AG09319 (cell line): Measurements from ENCODE around the gene TTC4.

ENCODE experiments used
- DNase-seq: peaks from one replicate; pipeline ENCODE4 v3.0.0-alpha.2; 2010; ENCODE audit warnings: low read depth; ENCODE audit errors: extremely low read depth
- TF ChIP-seq, protein P1 (sequence below): IDR thresholded peaks from 2 replicates; pipeline ENCODE4 v1.5.1; 2011; ENCODE audit warnings: low read depth, mild to moderate bottlenecking, inconsistent platforms, low read length, moderate library complexity

Gene TTC4

DNA sequence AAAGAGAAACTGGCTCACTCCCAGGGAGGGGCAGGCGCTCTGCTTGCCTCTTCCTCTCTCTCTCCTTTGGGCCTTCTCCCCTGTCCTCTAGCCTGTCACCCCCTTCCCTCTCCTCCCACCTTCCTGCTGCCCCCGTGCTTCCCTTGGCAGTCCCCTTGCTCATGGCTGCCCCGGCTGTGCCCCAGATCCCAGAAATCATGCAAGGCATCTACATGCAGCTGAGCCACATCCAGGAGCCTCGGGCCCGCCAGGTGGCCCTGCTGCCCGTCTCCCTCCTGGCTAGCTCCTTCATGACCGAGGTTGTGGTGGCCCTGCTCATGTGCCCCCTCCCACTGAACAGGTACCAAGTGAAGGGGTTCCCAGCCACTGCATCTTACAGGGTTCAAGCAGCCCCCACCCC is 36.0 kb upstream of the TTC4 start:
- DNase-seq: no peak
- TF ChIP-seq, protein P1, sequence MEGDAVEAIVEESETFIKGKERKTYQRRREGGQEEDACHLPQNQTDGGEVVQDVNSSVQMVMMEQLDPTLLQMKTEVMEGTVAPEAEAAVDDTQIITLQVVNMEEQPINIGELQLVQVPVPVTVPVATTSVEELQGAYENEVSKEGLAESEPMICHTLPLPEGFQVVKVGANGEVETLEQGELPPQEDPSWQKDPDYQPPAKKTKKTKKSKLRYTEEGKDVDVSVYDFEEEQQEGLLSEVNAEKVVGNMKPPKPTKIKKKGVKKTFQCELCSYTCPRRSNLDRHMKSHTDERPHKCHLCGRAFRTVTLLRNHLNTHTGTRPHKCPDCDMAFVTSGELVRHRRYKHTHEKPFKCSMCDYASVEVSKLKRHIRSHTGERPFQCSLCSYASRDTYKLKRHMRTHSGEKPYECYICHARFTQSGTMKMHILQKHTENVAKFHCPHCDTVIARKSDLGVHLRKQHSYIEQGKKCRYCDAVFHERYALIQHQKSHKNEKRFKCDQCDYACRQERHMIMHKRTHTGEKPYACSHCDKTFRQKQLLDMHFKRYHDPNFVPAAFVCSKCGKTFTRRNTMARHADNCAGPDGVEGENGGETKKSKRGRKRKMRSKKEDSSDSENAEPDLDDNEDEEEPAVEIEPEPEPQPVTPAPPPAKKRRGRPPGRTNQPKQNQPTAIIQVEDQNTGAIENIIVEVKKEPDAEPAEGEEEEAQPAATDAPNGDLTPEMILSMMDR: no peak

DNA sequence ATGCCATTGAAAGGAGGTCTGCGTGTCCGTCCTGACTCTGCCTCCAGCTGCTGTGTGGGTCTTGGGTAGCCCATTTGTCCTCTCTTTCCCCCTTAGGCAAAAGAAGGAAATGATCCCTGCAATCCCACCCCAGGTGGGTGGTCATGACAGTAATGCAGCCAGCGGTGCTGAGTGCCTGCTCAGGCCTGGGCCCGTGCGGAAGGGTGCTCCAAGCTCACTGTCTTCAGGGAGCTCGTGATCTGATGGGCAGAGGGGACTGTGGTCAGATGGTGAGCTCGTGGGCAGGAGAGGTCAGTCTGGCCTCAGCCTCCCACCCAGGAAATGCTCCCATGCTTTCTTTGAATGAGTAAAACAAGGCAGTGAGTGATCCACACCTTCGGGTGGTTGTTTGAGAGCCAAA is 35.3 kb upstream of the TTC4 start:
- TF ChIP-seq, protein P1: no peak

DNA sequence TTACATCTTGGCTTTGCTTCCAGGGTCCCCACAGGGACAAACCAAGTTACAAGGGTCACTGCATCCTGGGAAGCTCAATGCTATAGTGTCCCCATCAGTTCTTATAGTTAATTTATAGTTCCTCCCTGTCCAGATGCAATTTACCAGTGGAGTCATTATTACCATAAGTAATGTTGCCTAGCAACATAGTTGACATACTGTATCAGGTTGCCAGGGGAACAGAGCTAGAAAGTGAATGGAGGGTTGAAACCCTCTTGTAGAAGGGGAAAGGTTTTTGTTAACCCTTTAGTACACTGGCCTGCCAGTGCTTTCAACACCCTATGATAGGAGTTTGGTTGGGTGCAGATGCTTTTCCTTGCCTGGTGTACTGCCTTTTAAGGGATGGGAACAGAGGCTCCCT is 34.3 kb upstream of the TTC4 start:
- DNase-seq: no peak

More for the DNA sequence above, 35.3 kb upstream of the TTC4 start:
- DNase-seq: no peak

DNA sequence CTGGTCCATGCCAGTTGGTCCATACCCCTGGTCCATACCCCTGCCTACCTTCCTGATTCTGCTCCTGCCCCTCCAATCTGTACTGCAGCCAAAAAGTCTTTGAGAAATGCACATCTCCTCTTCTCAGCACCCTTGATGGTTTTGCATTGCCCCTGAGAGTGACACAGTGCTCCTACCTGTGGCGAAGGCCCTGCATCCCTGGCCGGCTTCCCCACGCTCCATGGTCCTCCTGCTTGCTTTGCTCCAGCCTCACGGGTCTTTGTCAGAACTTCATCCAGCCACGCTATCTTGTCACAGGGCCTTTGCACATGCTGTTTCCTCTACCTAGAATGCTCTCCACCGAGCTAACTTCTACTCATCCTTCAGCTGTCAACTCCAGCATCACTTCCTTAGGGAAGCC is 32.2 kb upstream of the TTC4 start:
- DNase-seq: no peak
- TF ChIP-seq, protein P1: no peak

More for the DNA sequence above, 34.3 kb upstream of the TTC4 start:
- TF ChIP-seq, protein P1: no peak

DNA sequence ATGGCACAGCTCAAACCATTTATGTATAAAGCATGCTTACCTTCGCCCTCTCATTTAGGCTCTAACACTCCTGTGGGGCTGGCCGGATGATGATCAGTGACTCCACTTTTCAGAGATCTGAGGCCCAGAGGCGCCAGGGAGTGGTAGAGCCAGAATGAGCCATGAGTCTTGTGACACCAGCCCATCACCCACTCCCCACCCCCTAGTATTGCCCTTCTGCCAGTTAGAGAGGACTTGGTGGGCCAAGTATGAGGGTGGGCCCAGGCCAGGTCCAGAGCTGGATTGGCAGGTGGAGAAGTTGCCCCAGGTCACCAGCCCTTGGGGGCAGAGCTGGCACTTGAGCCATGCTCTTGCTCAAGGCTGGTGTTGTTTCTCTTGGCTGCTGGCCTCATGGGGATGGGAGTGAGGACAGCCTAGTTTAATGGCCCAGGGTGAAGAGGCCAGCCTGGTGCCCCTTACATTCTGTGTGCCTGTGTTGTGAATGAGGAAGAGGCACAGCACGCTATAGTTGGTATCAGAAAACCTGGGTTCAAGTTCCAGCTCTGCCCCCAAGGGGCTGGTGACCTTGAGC is 30.2 kb upstream of the TTC4 start:
- no peak for DNase-seq
- TF ChIP-seq, protein P1: no peak

DNA sequence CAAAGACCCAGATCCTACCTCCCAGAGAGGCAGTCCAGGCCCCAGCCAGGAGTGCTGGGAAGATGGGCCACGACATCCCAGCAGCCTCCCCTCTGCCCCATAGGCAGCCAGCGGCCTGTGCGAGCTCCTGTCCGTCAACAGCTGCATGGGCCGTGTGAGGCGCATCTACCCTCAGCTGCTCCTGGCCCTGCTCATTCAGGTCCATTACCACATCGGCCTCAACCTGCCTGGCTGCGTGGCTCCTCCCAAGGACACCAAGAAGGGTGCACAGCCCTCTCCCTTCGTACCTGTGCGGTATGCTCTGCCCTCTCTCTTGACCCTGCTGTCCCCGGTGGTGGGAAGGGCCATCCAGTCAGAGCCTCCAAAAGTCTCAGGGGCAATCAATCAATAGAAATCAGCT is 29.5 kb upstream of the TTC4 start:
- DNase-seq: no peak
- TF ChIP-seq, protein P1: no peak

DNA sequence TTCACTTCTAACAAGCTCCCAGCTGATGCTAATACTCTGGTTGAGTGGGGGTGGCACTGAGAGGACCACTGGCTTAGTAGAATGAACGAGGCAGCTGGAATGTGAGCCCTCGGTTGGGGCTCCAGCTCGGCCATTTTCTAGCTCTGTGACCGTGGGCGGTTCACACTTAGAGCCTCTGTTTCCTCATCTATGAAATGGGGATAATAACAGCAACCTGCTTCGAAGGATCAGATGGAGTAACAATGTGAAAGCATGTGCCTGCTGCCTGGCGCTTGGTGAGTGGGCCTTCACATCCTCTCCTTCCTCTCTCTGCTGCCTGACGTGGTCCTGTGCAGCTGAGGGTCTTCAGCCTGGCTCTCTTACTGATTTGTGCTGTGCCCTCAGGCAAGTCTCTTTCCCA is 20.9 kb upstream of the TTC4 start:
- TF ChIP-seq, protein P1: no peak
- DNase-seq: no peak
